GM19025 (cell line): ENCODE measurements around the gene UBTF.

Experiments used
- ATAC-seq: cut with Tn5 transposase; IDR thresholded peaks from one replicate; pipeline ENCODE4 v1.9.1; 2021; ENCODE audit warnings: mild to moderate bottlenecking, low read depth, moderate library complexity; ENCODE audit not compliant: unreplicated experiment

The UBTF gene, protein sequence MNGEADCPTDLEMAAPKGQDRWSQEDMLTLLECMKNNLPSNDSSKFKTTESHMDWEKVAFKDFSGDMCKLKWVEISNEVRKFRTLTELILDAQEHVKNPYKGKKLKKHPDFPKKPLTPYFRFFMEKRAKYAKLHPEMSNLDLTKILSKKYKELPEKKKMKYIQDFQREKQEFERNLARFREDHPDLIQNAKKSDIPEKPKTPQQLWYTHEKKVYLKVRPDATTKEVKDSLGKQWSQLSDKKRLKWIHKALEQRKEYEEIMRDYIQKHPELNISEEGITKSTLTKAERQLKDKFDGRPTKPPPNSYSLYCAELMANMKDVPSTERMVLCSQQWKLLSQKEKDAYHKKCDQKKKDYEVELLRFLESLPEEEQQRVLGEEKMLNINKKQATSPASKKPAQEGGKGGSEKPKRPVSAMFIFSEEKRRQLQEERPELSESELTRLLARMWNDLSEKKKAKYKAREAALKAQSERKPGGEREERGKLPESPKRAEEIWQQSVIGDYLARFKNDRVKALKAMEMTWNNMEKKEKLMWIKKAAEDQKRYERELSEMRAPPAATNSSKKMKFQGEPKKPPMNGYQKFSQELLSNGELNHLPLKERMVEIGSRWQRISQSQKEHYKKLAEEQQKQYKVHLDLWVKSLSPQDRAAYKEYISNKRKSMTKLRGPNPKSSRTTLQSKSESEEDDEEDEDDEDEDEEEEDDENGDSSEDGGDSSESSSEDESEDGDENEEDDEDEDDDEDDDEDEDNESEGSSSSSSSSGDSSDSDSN

DNA sequence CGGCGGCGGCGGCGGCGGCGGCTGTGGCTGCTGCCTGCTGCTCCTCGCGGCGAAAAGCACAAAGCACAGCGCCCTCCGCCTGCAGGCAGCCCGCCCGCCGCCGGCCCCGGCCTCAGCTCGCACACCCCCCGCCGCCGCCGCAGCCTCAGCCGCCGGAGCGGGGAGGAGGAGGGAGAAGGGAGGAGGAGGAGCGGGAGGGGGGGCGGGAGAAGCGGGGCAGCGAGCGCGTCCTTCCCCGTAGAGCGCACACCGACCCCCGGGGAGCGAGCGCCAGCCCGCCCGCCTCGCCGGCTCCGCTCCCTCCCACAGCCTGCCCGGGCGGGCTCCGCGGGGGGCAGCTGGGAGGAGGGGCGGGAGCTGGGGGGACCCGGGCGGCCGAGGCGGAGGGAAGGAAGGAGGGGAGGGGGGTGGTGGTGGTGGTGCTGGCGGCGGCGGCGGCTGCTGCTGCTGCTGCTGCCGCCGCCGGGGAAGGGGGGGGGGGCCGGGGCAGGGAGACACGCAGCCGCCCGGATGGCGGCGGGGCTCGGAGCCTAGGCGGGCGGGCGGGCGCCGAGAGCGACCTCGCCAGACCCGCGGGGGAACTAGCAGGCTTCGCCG, at the start of gene UBTF:
Gene UBTF, minus strand, starts transcription at position 60 of the 597 bp plus-strand sequence. CDS start 1,446 bp downstream, outside the sequence.
- peak; percentile 11 for ATAC-seq

DNA sequence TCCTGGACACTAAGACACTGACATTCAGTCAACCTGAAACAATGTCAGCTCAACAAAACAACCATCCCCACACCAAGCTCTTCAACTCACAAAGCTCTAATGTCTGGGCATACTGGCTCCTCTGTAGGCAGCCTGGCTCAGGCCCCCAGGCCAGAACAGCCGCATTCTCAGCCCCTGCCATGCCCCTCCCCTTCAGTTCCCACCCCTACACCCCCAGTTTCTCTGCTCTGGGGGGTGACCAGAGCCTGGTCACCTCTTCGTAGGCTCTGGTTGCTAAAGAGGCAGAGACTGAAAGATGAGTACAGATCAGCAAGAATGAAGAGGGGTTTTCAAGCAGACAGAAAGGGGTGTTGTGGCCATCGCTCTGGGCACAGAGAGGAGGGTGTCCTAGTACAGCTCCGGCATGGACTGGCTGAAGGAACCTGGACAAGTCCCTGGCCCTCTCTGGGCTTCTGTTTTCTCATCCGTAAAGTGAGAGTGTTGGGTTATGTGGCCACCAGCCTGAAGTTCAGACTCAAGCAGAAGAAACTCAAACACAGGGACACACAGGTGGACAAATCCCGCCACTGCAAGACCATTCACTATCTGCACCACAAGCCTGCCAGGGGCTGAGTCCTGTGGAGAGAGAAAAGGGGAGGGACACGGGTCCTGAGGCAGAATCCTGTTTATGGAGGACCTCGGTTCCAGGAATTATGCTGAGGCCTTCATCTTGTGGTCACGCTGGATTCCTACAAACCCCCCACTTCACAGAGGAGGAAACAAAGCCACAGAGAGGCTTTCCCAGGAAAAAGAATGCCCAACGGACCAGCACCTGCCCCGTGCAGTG, 49.4 kb upstream of the UBTF start:
- ATAC-seq: no peak

DNA sequence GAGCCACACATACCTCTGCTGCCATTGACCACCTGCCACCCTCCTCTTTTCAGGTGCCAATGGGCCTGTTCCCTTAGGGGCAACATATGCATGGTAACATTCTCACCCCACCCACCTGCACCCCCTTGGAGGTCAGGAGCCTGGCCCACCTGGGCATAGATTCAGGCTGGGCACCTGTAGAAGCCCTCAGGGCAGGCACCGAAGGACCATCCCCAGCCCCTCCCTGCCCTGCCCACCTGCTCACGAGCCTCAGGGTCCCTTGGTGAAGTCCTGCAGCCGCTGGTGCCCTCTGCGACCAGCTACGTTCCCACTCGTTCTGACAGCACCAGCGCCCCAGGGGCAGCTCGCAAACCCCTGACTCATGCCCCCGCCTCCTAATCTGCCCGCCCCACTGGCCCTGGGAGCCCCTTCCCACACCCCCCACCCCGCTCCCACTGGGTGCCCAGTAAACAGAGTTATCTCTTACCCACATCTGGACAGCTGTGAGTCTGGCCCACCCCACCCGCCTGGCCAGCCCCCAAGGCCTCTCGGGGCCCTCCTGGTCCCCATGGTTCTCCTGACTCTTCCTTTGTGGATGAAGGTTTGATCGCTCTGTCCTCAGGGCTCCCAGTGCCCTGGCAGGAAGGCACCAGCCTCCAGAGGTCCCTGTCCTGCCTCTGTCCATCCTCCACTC, 48.5 kb upstream of the UBTF start, which contains the start of gene SLC4A1:
Gene SLC4A1, minus strand, starts transcription at position 318 of the 673 bp plus-strand sequence. CDS start 5,269 bp downstream, outside the sequence.
- ATAC-seq: no peak

DNA sequence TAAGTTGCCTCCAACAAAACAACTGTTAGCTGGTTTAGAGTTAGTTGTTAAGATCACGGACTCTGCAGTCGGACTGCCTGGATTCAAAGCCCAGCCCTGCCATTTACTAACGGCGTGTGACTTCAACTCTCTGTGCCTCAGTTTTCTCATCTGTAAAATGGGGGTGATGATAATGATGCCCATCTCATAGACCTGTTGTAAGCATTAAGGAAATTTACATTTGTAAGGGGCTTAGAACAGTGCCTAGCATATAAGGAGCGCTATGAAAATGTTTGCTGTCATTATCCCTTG, 47.6 kb upstream of the UBTF start:
- ATAC-seq: no peak

DNA sequence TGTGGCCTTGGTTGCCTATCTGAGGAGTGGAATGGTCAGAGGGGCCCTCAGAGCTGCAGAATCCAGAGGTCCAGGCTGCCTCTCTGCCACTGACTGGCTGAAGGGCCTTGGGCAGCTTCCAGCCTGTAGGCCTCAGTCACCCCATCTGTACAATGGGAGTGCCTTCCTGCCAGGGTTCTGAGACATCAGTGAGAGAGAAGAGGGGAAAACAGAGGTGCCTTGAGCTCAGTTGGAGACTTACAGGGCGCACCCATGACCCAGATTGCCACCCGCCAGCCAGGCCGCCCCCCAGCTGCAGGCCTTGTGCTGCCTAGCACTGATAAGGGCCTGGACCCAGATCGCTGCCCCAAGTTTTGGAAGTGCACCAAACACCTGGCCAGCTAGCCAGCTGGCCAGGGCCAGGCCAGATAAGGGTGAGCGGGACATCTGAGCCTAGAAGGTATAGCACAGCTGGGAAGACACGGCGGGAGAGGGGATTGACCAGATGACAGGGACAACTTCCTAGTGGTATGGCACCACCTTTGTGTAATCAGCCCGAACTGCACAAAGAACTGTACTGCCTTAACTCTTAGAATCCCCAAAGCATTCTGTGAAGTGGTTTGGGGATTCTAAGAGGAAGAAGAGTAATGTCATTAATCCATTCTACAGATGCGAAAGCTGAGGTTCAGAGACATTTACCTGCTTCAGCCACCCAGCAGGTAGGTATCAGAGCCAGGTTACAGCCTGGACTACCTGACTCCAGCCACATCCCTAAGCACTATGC, 47.1 kb upstream of the UBTF start:
- ATAC-seq: no peak

DNA sequence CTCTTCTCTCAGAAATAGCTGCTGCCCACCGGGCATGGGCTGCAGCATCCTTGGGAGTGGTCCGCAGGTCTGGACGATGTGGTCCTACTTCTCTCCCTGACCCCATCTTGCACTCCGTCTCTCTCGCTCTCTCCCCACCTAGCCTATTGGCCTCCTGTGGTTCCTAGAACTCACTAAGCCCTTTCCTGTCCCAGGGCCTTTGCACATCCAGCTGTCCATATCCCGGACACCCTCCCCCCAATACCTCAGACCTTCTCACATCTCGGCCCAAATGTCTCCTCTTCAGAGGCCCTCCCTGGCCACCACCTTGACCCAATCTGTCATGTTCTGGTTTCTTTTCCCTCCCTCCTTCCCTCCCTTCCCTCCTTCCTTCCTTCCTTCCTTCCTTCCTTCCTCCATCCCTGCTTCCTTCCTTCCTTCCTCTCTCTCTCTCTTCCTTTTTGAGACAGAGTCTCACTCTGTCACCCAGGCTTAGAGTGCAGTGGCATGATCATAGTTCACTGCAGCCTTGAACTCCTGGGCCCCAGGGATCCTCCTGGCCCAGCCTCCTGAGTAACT, 43.9 kb upstream of the UBTF start:
- no peak for ATAC-seq

DNA sequence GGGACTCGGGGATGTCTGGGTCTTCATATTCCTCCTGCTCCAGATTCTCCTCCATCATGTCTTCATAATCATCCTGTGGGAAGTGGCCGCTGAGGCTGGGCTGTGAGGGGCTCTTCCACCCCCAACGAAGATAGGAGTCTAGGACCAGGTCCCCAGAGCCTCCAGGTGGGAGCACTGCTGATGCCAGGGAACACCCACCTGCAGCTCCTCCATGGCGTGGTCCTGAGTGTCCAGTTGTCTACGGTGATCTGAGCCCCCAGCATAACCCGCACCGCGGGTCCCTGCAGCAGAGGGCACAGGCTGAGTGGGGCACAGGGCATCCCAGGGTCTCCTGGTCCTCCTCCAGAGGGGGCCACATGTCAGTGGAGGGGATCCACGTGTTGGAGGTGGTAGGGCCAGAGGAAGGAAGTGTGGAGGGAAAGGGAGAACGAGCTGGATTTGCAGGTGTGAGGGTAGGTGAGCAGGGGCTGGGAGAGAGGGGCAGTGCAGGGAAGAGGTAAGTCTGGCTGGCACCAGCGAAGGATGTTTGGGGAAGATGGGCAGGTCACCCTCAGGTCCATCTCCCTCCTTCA, 43.3 kb upstream of the UBTF start:
- ATAC-seq: no peak

DNA sequence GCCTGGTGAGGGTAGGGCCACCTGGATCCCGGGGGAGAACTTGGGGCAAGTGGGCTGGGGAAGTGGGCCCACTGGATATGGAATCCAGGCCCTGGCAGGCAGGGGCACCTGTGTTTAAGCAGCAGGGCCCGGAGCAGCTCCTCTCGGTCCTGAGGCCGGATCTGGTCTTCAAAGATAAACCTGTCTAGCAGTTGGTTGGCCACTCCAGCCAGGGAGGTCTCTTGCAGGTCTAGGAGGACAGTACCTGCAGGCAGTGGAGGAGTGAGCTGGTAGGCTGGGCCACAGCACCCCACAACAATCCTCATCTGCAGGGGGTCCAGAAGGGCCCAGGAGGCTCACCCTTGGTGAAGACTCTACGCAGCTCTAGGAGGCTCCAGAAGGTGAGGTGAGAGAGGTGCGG, 40.8 kb upstream of the UBTF start:
- ATAC-seq: no peak

DNA sequence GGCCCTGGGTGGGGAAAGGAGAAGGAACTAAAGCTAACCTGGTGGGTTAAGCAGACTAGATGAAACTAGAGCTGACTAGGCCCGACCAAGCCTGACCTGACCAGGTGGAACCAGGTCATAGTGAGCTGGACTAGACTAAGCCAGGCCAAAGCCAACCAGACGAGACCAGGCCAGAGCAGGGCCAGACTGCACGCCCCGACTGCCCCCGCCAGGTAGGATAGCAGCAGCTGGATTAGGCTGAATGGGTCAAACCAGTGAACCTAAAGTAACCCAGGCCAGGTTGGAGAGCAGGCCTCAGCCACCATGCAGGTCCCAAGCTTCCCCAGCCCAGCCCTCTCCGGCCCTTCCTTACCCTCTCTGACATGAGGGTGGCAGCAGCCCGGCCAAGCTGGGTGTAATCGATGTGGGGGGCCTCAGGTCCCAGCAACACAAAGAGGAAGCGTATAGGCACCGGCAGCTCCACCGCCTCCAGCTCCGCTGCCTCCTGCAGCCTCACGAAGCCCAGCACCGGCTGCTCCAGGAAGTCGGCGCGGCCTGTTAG, 39.4 kb upstream of the UBTF start:
- no peak for ATAC-seq

DNA sequence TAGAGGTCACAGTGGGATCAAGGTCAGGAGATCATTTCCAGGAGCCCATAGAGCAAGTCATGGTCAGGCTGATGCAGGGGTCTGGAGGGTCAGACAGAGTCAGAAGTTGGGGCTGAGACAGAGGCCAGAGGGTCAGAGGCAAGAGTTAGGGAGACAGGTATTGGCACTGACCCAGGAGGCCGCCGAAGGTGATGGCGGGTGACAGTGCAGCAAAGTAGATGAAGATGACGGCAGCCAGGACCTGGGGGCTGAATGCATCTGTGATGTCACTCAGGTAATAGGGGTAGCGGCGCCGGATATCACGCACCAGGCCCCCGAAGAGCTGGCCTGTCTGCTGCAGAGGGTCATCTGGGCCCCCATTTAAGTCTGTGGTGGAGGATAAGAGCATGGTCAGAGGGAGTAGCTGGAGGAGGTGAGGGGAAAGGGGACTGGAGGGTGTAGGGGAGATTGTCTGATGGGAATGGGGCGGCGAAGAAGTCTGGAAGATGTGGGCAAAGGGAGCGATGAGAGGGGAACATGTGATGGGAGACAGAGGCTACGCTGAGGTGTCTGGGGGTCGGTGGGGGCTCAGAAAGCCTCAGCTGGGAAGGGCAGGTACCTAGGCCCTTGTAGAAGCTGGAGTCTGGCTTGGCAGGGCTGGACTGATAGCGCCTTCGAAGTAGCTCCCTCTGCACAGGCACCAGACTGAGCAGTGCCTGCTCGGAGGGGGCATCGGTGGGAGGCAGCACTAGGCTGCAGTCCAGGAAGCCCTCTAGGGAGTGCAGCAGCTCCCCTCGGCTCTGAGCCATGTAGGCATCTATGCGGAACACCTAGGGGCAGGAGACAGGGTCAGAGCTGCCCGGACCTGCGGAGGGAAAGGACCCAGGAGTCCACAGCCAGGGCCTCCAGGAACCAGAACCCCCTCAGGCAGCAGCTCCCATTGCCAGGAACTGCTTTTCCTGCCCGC, 38.6 kb upstream of the UBTF start:
- ATAC-seq: no peak

DNA sequence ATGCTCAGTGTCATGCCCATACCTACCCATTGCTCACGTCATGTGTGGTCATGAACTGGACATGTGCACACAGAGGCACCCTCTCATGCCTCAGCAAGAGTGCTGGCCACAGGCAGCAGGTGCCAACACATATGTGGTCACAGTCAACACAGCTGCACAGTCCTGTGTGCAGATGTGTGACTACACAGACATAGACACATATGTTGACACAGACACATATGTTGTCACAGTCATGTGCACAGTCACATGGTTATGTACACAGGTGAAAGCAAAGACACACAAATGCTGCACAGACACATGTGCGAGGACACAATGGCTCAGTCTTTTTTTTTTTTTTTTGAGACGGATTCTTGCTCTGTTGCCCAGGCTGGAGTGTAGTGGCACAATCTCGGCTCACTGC, 37.2 kb upstream of the UBTF start:
- no peak for ATAC-seq

DNA sequence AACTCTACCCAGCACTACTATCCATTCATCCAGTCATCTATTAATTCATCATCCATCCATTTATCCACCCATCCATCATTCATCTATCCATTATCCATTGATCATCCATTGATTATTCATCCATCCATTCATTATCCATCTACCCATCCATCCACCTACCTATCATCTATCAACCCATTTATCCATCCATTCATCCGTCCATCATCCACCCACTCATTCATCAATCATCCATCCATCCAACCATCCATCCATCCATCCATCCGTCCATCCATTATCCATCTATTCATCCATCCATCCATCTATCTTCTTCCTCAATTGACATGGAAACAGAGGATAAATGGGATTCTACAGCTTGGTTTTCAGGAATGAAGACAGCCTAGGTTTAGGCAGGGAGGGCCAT, 36.4 kb upstream of the UBTF start:
- no peak for ATAC-seq

DNA sequence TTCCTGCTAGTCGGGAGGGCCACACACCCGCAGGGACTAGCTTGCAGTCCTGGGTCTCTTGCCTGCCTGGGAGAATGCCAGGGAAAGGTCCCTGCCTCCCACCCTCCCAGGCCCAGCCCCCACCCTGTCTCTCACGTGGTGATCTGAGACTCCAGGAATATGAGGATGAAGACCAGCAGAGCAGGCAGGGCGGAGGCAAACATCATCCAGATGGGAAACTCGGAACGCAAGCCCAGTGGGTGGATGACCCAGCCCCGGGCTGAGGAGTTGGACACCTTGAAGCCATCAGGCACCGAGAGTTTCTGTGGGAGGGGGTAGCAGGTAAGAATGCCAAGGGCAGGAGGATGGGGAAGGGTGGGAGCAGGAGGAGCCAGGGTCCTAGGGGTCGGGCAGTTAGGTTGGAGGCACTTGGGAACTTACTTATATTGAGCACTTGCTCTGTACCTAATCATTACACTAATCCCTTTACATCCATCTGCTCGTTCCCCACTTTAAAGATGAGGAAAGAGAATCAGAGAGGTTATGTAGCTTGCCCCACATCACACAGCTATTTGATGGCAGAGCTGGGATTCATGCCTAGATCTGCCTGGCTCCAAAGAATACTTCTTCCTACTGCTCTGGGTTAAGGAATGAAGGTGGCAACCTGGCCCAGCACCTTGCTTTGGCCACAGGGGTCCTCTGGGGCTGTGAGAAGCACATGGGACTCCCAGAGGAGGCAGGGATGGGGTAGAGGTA, 35.1 kb upstream of the UBTF start:
- no peak for ATAC-seq

DNA sequence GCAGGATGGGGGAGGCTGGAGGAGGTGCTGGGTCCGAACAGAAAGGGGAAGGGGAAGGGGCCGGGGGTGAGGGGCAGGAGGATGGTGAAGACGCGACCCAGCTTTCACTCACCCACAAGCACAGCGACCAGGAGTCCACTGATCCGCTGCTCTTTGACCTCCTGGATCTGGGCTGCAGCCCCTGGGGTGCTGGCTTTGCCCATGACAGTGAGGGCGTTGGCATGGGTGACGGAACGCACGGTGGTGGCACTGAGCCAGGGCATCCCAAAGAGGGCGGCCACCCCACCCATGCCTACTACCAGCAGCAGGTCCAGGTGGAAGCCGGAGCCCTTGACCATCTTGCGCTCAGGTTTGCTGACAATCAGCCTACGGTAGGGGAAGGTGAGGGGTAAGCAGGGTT, 33.5 kb upstream of the UBTF start:
- no peak for ATAC-seq

DNA sequence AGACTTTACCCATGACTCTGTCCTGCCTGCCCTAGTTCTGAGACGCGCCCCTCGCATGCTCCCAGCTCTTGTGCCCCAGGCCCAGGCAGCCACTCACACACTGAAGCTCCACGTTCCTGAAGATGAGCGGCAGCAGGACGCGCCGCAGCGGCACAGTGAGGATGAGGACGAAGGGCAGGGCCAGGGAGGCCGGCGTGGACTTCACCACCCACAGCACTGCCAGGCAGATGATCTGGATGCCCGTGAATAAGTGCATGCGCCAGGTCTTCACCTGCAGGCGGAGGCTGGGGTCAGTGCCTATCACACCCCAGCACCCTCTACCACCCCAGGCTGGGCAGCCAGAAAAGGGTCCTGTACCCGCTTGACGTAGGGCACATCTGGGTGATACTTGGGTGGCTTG, 31.6 kb upstream of the UBTF start:
- ATAC-seq: no peak

DNA sequence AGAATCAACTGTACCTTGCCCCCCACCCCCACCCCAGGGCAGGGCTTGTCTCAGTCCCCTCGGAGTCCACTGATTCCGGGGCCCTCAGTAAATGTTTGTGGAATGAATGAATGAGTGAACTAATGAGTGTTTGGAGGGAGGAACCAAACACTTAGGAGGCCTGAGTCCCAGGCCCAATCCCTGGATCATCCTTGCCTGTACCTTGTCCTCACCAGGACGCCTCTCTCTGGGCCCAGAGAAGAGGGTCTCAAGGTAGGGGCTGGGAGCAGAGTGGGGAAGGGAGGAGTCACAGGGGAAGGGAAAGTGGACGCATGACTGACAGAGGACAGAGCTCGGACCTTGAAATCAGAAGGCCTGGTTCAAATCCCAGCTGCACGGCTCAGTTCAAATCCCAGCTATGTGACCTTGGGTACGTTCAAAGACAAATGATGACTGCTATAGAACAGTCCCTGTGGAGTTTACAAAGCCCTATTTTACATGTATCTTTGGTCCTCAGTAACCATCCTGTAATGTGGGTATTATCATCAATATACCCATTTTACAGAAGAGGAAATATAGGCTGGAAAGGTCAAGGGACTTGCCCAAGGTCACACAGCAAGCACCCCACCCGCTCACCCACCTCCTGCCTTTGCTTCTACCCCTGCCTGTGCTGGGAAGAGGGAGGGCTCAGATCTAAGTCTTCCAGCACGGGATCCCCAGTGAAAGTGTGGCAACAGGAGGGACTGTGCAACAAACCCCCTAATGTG, 30.2 kb upstream of the UBTF start:
- ATAC-seq: no peak
